CD4-positive, alpha-beta T cell treated with Interleukin-12 subunit alpha and Interleukin-12 subunit beta, for 1 hour (primary cell): ENCODE results near the gene ADH1A.
"Not testable (repeated sequence)": the region's sequence is repeated elsewhere in the genome, so short reads cannot be mapped to it uniquely, and the experiment has no call there.

Source experiments
- DNase-seq: peaks from one replicate; pipeline ENCODE4 v3.0.0-alpha.2; 2020

ADH1A gene

DNA sequence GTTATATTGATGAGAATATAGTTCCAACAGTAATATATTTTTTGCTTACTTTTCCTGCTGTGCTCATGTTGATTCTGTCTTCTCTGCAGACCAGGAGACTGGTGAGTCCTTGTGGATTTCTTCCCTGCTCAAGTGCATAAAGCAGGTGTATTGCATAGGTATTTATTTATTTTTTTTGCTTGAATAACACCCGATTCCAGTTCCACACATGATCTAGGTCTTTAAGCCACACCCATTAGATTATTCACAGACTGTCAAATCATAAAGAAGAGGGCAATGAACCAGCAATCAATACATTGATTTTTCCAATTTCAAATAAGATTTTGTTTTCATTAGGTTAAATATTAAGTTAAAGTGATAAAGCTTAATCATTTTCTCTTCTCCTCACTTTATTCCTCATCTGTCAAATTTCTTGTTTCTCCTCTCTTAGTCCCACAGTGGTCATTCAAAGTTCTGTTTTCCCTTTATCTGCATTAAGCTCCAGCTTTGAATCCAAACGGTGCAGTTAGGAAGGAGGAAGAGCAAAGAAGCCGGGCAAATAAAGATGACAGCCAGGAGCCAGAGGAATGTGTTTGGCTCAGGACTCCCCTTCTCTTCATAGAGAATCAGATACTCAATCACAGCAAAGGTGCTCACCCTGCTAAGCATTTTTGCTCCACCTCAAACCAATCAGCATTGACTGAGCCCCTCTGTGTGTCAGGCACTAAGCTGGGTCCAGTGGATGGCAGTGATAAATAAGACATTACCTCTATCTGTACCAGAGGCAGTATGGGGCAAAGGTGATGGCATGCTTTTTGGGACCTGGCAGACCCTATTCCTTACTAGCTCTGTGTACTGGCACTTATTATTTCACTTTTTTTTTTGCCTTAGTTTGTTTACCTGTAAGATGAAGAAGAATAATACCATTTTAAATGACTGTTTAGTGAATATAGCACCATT is at the start of gene ADH1A:
Gene ADH1A (minus strand): TSS at position 138 of the 939 bp plus-strand sequence. CDS start 71 bp downstream, at position 67.
- no peak for DNase-seq

DNA sequence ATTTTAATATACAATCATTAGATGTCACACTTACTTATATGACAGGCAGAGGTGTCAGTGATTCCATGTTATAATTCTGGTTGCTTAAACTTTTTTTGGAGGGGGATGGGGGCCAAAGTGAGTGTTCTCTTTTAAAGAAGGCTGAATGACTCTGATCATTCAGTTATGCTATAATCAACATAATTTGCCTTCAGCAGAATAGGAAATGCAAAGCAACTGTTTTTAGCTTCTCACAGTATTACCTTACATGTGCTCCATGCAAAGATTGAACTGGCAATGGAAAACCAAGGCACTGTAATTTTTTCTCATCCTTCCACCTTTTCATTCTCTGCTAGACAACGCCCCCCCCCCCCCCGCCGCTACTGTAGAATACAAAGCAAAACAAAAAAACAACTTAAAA is 48.4 kb upstream of the ADH1A start:
- no peak for DNase-seq

DNA sequence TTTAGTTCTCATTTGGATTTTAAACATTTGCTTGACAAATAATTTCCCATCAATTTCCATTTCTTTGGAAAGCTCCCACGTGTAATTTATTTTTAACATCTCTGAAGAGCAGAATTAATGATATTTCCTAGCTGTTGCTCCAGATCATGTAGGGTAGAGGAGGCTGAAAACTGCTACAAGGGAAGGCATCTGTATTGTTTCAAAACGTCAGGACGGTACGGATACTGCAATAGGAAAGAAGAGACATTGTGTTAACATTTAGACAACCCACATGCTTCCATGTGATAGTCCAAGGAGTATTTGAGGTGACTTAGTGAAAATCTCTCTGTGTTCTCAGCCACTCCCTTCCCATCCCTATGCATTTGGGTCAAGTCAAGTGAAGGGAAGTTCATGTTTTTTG is 45.8 kb upstream of the ADH1A start:
- no peak for DNase-seq

DNA sequence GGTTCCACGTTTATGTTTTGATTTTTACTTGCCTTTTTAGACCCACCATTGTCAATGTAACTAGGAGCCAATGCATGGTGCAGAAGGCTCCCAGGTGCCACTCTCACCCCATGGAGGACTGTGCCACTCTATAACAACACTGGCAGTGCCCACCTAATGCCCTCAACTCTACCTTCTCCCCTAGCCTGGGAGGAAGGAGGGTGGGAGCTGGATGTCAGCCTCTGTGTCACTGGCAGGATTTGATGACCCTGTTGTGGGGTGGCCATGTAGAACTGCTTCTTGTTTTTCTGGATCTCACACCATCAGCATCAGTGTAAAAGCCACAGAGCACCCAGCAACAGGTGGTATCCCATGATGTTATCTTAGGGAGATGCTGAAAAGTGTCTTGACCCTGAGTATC is 44.1 kb upstream of the ADH1A start:
- no peak for DNase-seq

DNA sequence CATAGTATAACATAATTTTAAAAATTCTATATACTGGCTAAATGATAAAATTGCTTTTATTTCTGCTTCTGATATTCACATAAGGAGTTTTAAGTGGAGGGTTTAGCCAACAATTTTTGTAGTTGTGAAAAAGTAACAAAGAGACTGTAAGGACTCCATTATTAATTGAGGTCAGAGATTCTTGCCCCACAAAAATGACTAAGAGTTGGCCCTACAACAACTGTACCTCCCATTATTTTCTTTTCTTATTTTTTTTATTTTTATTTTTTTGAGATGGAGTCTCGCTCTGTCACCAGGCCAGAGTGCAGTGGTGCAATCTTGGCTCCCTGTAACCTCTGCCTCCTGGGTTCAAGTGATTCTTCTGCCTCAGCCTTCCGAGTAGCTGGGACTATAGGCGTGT is 39.9 kb upstream of the ADH1A start:
- DNase-seq: no peak

DNA sequence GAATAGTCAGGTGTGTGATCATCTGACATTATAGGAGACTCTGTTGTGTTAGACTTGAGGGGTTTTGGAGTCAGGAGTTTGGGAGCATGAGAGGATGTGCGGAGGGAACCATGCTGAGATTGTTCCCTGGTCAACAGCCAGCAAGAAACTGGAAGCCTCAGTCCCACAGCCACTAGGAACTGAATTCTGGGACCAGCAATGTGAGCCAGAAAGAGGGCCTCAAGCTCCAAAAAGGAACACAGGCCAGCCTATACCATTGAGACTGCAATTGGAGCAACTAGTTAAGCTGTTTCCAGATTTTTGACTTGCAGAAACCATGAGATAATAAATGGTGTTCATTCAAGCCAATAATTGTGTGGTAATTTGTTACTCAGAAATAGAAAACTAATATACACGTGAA is 39.1 kb upstream of the ADH1A start:
- DNase-seq: no peak

DNA sequence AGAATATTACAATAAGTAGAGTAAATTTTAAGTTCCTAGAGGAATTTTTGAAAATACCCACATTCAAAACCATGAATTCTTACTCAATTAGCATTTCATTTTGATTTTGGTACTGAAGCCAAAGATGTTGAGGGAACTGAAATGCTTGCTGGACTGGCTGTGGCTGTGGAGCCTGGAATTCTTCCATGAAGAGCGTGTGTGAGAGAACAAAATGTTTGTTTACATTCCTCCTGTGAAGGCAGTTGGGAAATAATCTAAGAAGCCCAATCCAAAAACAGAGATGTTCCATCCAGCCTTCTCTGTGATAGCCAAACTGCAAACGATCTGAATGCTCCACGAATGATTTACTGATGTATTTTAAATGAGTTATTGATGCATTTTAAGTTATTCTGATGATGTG is 34.2 kb upstream of the ADH1A start:
- DNase-seq: no peak

DNA sequence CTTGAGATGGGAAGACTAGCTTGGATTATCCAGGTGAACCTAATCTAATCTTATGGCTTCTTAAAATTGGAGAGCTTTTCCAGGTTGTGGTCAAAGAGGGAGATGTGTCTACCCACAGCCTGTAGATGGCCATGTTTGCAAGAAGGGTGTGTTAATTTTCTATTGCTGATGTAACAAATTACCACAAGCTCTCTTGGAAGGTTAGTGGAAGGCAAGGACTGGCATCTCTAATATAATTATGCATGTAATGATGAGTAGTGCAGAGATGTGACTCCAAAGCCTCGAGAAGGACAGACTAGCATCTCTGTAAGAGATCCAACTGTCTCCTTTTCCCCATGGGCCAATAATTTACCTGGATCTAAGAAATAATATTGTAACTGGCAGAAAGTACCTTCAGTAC is 33.6 kb upstream of the ADH1A start:
- no peak for DNase-seq

DNA sequence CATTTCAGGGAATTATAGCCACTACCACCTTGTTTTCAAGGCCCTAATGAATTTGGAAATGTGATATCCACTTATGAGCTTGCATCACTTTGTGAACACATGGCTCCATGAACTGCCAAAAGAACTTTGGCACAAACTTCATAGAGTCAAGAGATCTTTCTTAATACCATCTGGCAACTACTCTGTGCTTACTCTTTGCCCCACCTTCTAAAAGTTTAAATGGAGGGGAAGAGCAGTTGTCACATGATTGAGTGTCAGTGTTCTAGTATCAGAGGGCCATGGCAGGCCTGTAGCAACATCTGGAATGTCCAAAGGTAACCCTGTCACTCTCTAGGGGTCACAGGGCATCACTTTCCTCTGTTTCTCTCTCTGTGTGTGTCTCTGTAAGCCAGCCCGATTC is 33.0 kb upstream of the ADH1A start:
- DNase-seq: no peak

DNA sequence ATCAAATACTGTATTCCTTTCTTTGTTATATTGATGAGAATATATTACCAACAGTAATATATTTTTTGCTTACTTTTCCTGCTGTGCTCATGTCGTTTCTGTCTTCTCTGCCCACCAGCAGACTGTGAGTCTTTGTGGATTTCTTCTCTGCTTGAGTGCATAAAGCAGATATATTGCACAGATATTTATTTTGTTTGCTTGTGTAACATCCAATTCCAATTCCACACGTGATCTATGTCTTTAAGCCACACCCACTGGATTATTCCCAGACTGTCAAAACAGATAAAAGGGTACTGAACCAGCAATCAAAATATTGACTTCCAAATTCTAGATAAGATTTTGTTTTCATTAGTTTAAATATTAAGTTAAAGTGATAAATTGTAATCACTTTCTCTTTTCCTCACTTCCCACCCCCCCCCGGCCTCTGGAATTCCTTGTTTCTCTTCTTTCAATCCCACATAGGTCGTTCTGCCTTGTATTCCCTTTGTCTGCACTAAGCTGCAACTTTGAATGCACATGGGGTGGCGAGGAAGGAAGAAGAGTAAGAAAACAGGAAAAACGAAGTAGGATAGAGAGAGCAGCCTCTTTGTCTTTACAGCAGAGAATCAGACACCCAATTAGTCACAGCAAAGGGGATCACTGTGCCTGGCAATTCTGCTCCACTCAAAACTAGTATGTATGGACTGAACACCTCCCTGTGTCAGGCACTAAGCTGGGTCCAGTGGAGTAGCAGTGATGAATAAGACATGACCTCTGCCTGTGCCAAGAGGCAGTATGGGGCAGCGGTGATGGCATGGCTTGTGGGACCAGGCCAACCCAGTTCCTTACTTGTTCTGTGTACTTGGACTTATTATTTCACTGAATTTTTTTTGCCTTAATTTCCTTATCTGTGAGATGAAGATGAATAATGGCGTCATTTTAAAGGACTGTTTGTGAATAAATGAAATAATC is 30.7 kb upstream of the ADH1A start, which contains the start of gene ADH1B:
Gene ADH1B (minus strand): TSS at position 161 of the 951 bp plus-strand sequence. CDS start 70 bp downstream, at position 91.
- DNase-seq: no peak

DNA sequence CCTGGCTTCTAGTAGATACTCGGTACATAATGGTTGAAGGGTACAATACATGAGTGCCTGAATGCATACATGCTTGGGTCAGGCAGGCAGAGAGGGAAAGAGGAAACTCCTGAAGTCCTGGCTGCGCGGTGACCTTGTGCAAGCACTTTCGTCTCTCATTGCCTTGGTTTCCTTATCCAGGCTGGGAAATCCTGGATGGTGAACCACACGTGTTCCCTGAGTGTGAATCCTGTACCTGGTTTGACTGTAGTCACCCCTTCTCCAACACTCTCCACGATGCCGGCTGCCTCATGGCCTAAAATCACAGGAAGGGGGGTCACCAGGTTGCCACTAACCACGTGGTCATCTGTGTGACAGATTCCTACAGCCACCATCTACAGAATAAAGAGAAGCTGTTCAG is 27.0 kb upstream of the ADH1A start:
- DNase-seq: not testable (repeated sequence)

DNA sequence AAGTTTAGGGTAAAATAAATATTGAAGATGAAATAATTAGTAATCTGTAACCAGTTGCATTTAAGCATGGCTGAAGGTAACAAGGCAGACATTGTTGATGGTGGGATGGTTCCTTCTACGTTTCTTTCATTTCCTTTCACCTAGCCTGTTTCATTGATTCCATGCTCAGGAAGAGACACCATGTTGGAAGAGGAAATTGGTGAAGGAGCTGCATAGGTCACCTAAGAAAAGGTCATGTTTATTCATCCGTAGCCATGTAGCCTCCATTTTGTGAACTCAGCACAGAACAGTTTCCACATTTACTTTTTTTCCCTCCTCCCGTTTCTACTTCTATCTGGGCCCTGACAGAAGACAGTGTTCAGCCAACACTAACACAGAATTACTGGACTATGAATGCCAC is 26.6 kb upstream of the ADH1A start:
- DNase-seq: no peak

DNA sequence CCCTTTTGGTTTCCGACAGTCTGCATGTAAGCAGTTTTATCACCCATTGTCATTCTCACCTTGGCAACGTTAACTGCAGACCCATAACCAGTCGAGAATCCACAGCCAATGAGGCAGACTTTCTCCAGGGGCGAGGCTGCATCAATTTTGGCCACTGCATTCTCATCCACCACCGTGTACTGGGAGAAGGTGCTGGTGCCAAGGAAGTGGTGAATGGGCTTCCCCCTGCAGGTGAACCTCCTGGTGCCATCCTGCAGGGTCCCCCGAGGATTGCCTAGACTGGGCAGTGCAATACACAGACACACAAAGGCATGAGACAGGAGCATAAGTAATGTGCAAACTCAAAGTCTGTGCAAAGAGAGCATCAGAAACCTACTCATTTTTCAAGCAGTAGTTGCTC is 25.1 kb upstream of the ADH1A start:
- DNase-seq: no peak

DNA sequence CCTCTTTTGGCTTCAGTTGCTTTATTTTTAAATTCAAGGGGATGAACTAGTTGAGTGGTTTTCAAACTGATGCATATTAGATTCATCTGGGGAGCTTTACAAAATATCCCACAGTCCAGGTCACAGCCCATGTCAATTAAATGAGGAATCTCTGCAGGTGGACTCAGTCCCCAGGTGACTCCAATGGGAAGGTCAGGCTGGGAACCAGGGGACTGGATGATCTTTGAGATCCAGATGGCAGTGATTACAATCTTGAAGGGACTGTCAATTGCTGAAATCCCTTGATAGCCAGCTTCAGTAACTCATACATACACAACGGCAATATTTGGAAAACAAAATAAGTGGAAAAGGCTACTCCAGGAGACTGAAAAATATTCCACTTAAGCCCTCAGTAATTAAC is 23.4 kb upstream of the ADH1A start:
- DNase-seq: no peak

DNA sequence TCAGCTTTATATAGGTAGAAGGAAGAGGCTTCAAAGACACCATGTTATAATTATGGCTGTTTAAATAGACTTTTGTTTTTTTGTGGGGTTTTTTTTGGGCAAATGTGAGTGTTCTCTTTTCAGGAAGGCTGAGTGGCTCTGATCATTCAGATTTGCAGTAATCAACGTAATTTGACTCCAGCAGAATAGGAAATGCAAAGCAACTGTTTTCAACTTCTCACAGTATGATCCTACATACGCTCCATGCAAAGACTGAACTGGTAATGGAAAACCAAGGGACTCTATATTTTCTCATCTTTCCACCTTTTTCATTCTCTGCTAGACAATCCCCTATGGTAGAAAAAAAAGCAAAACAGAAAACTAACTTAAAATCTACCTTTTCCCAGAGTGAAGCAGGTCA is 19.6 kb upstream of the ADH1A start:
- DNase-seq: no peak

DNA sequence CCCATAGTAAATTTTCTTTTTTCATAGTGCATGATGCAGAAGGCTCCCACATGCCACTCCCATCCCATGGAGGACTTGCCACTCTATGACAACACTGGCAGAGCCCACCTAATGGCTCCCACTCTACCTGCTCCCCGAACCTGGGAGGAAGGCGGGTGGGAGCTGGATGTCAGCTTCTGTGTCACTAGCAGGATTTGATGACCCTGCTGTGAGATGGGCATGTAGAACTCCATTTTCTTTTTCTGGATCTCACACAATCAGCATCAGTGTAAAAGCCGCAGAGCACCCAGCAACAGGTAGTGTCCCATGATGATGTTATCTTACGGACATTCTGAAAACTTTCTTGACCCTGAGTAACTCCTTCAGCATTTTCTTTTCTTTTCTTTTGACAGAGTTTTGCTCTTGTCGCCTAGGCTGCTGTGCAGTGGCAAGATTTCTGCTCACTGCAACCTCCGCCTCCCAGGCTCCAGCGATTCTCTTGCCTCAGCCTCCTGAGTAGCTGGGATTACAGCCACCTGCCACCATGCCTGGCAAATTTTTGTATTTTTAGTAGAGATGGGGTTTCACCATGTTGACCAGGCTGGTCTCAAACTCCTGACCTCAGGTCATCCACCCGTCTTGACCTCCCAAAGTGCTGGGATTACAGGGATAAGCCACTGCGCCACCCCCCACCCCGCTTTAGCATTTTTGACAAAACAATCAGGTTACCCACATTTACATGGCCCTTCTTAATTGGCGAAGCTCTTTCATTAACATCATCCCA is 15.0 kb upstream of the ADH1A start:
- no peak for DNase-seq

DNA sequence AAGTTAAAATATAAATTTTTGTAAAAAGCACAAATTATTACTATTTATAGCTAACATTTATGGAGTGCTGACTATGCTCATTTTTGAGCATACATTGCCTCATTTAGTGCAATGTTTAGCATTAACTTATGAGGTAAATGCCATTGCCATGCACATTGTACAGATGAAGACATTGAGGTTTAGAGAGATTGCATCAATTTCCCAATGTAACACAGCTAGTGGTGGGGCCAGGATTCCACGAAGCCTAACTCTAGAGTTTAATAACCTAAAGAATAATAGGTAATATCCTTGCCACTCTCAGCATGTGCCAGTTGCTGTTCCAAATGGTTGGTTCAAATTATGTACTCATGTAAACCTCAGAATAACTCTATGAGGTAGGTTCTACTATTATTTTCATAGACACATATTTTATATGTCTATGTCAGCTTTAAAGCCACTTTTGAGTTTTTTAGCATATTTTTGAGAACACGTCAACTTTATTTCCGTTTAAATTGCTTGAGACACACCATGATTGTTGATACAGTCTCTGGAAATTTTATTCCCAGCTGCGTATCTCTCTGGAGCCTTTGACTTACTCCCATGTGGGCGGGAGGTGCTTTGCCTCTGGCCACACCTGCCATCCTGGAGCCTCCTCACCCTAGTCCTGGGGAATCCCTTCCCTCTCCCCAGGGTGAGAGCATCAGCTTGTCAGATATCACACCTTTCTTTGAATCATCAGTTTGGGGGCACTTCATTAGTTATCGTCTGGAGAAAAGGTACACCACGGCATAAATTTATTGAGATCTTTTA is 10.8 kb upstream of the ADH1A start:
- DNase-seq: no peak

DNA sequence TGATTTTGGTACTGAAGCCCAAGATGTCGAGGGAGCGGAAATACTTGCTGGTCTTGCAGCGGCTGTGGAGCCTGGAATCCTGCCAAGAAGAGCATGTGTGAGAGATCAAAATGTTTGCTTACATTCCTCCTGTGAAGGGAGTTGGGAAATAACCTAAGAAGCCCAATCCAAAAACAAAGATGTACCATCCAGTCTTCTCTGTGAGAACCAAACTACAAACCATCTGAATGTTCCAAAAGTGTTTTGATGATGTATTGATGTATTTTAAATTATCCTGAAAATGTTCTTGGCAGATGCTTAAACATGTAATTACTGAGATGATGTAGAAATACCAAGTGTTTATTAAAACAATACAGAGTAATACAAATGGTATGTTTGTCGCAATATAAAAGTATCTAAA is 10.1 kb upstream of the ADH1A start:
- DNase-seq: no peak

DNA sequence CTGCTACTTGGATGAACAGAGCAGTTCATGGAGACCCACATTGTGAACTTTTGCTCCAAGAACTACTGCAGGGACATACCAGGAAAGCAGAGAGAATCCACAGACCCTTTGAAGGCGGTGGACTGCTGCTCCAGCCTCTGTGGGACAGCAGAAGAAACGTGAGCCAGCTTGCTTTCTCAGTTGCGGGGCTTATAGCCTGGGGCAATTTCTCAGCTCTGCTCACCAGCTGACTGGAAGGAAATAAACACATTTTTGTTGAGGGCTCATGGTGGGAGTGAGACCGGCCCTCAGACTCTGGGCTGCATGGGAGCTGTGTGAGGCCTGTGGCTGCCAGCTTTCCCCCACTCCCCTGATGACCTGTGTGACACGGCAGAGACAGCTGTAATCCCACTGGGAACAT is 2.6 kb upstream of the ADH1A start:
- no peak for DNase-seq

DNA sequence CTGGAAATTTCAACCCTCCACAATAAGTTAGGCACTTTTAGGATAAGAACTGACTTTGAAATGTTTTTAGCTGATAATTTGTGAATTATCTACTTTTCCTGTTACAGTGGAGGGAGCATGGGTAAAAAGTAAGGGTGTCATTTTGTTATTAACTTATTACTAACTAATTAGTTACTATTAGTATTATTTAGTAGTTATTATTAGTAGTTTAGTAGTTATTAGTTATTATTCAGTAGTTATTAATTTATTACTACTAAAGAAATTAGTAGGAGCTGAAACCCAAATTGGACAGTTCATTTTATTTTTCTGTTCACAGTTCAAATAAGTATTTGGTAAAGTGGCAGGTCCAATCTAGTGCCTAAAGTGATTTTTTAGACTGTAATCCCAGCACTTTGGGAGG is 5.4 kb downstream of the ADH1A start:
- DNase-seq: no peak

DNA sequence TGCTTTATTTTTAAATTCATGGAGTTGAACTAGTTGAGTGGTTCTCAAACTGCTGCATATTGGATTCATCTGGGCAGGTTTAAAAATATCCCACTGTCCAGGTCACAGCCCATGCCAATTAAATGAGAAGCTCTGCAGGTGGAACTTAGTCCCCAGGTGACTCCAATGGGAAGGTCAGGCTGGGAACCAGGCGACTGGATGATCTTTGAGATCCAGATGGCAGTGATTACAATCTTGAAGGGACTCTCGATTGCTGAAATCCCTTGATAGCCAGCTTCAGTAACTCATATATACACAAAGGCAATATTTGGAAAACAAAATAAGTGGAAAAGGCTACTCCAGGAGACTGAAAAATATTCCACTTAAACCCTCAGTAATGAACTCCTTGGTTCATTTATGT is 8.1 kb downstream of the ADH1A start:
- DNase-seq: no peak

DNA sequence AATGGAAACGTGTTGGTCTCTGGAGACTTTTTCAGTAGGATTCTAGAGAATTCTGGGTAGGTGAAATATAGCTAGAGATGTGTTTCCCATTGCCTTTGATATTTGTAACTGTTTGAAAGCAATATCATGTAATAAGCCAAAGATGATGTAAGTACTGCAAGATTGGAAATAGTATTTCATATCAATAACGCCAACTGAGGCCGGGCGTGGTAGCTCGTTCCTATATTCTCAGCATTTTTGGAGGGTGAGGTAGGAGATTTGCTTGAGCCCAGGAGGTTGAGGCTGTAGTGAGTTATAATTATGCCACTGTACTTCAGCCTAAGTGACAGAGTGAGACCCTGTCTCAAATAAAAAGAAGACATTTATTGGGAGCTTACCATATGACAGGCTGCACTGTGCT is 9.5 kb downstream of the ADH1A start:
- DNase-seq: no peak
